ENCODE results near the gene ARHGEF12. TPM values are rescaled to one million over a fixed set of nuclear protein-coding genes. Genes with fewer than 3 reads are reported as not detected.

Gene ARHGEF12
- total RNA-seq, 1 donor from 2014 or later, result 121 TPM

DNA sequence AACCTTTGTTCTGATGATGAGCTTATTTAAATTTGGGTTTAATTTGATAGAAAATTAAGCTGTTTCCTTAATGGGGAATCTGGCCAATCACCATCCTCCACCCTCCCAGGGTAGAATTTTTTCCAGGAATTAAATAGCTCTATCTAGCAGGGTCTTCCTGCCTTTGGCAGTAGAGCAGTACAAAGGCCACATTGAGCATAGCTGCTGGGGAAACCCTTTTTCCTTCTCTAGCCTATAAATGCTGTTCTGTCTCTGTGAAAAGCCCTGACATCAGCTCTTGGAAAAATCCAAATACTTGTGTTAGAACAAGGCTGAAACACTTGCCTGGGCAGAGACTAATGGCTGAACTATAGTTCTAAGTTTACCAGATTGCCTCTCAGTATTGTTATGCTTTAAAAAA, 55.1 kb downstream of the ARHGEF12 start:
- no peak overlapping the region for H3K4me3 ChIP-seq
- no peak overlapping the region for H3K27ac ChIP-seq
- DNase-seq, result no peak
- peaks cover 27% of the 10 kb centered on the region for H3K4me1 ChIP-seq
- no peaks in the 10 kb centered on the region for H3K9me3 ChIP-seq
- no peaks in the 10 kb centered on the region for H3K36me3 ChIP-seq
- peak in 1 of 2 donors; percentile 42 for ATAC-seq
- intact Hi-C loops (cut with DNase I), result no loop called here
- H3K27me3 ChIP-seq (ENCODE audit: low read depth), result no peaks in the 10 kb centered on the region
- TF ChIP-seq, protein P1, sequence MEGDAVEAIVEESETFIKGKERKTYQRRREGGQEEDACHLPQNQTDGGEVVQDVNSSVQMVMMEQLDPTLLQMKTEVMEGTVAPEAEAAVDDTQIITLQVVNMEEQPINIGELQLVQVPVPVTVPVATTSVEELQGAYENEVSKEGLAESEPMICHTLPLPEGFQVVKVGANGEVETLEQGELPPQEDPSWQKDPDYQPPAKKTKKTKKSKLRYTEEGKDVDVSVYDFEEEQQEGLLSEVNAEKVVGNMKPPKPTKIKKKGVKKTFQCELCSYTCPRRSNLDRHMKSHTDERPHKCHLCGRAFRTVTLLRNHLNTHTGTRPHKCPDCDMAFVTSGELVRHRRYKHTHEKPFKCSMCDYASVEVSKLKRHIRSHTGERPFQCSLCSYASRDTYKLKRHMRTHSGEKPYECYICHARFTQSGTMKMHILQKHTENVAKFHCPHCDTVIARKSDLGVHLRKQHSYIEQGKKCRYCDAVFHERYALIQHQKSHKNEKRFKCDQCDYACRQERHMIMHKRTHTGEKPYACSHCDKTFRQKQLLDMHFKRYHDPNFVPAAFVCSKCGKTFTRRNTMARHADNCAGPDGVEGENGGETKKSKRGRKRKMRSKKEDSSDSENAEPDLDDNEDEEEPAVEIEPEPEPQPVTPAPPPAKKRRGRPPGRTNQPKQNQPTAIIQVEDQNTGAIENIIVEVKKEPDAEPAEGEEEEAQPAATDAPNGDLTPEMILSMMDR (IDR thresholded peaks at IDR 0.05), result no peak

DNA sequence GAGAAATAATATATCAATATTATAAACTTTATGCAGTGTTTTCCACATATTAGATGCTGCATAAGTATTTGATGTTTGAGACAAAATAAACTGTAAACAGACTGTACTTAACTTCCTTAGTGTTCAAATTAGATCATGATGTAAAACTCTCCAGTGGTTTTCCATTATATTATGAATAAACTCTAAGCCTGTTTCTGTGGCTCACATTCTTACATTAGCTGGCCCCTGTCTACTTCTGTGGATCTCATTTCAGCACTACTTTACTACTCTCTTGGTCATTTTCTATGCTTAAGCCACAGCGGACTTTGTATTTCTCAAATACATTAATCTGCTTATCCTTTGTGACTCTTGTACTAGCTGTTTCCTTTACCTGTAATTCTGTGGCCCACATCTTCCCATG, 55.6 kb downstream of the ARHGEF12 start:
- ATAC-seq (no peak), DNase-seq (no peak)
- intact Hi-C loops (cut with DNase I), result no loop called here
- Histone ChIP-seq H3K27ac (no peak overlapping the region), H3K4me3 (no peak overlapping the region), H3K27me3 (ENCODE audit: low read depth) (no peaks in the 10 kb centered on the region), H3K36me3 (no peaks in the 10 kb centered on the region), H3K4me1 (peaks cover 27% of the 10 kb centered on the region), H3K9me3 (no peaks in the 10 kb centered on the region)
- TF ChIP-seq, protein P1 (IDR thresholded peaks at IDR 0.05), result no peak

DNA sequence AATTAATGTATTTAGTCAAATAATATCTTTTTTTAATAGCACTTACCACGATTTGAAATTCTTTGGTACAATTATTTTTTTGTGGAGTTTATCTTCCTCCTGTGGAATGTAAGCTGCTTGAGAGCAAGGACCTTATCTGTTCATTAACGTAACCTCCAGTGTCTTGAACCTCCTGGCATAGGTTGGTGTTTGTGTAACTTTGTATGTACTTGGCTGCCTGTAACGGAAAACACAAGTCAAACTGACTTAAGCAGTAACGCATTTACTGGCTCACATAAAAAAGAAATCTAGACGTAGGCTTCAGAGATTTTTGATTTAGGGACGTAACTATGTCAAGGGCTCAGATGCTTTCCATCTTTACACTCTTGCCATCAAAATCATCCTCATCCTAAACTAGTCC, 56.1 kb downstream of the ARHGEF12 start:
- DNase-seq, result no peak
- H3K27me3 ChIP-seq (ENCODE audit: low read depth), result no peaks in the 10 kb centered on the region
- H3K4me3 ChIP-seq, result no peak overlapping the region
- H3K36me3 ChIP-seq, result no peaks in the 10 kb centered on the region
- TF ChIP-seq, protein P1 (IDR thresholded peaks at IDR 0.05), result no peak
- no peaks in the 10 kb centered on the region for H3K9me3 ChIP-seq
- no peak for ATAC-seq
- peaks cover 27% of the 10 kb centered on the region for H3K4me1 ChIP-seq
- no peak overlapping the region for H3K27ac ChIP-seq
- intact Hi-C loops (cut with DNase I), result no loop called here

DNA sequence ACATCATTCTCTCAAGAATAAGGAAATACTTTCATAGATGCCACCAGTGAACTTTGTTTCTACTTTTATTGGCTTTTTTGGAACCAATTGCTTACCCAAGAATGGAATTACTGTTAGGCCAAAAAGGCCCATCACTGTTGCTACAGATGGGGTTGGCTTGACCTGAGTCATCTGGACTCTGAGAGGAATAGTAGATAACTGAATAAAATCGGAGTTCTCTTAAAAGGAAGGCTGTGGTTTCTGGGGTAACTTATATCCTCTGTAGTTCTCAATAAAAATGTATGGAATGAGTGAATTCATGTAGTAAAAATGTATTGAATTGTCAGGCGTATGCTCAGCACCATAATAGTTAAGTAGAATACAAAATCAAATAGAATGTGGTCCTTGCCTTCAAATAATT, 56.6 kb downstream of the ARHGEF12 start:
- DNase-seq (no peak), ATAC-seq (no peak)
- H3K9me3 ChIP-seq, result no peaks in the 10 kb centered on the region
- H3K4me3 ChIP-seq, result no peak overlapping the region
- TF ChIP-seq, protein P1 (IDR thresholded peaks at IDR 0.05), result no peak
- intact Hi-C loops (cut with DNase I), result no loop called here
- H3K36me3 ChIP-seq, result no peaks in the 10 kb centered on the region
- H3K4me1 ChIP-seq, result peaks cover 27% of the 10 kb centered on the region
- no peaks in the 10 kb centered on the region for H3K27me3 ChIP-seq (ENCODE audit: low read depth)
- H3K27ac ChIP-seq, result no peak overlapping the region

DNA sequence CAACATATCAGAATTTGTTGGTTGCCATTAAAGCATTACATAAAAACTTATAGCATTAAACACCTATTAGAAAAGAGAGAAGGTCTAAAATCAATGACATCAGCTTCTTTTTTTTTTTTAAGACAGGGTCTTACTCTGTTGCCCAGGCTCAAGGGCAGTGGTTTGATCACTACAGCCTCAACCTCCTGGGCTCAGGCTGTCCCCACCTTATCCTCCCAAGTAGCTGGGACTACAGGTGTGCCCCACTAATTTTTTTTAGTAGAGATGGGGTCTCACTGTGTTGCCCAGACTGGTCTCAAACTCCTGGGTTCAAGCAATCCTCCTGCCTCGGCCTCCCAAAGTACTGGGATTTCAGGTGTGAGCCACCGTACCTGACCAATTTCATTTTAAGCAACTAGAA, 57.9 kb downstream of the ARHGEF12 start:
- peaks cover 29% of the 10 kb centered on the region for H3K4me1 ChIP-seq
- H3K9me3 ChIP-seq, result no peaks in the 10 kb centered on the region
- no peak for DNase-seq
- TF ChIP-seq, protein P1 (IDR thresholded peaks at IDR 0.05), result no peak
- no peaks in the 10 kb centered on the region for H3K36me3 ChIP-seq
- H3K27me3 ChIP-seq (ENCODE audit: low read depth), result no peaks in the 10 kb centered on the region
- H3K4me3 ChIP-seq, result no peak overlapping the region
- intact Hi-C loops (cut with DNase I), result no loop called here
- no peak for ATAC-seq
- H3K27ac ChIP-seq, result no peak overlapping the region

DNA sequence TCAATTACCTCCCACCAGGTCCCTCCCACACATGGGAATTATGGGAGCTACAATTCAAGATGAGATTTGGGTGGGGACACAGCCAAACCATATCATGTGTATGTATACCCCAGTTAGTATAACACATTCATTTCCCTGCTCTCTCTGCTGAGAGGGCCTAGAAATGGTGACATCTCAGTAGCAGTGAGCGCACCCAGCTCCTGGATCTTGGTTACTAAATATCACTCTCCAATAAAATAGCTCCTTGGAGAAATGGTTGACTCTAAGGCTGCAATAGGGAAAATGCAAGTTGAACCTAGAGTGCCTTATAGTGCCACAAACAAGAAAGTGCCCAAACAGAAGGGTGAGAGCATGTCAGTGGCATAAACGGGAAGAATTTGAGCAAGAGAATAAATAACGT, 59.6 kb downstream of the ARHGEF12 start:
- intact Hi-C loops (cut with DNase I), result no loop called here
- Histone ChIP-seq H3K4me1 (peaks cover 39% of the 10 kb centered on the region), H3K4me3 (no peak overlapping the region), H3K27me3 (ENCODE audit: low read depth) (no peaks in the 10 kb centered on the region), H3K27ac (no peak overlapping the region), H3K9me3 (no peaks in the 10 kb centered on the region), H3K36me3 (no peaks in the 10 kb centered on the region)
- DNase-seq (no peak), ATAC-seq (no peak)
- TF ChIP-seq, protein P1 (IDR thresholded peaks at IDR 0.05), result no peak

Data from lower lobe of right lung (tissue), 2 donors.